Pancreas (tissue), 10 donors: ENCODE data around the gene SEMA5A. TPM values are rescaled to one million over a fixed set of nuclear protein-coding genes. Genes with fewer than 3 reads are reported as not detected.

Experiments
- ATAC-seq, 4 donors: fragments of 200-7000 bp; cut with Tn5 transposase; one replicate each; pipeline versions ENCODE4 v1.8.0 to v1.9.1; 2020; ENCODE audit warnings: mild to moderate bottlenecking in 4 of 4, moderate library complexity in 4 of 4
- DNase-seq, 6 donors: peaks; one replicate each; pipeline ENCODE4 v3.0.0-alpha.2; 2020
- FAIRE-seq: peaks from 2 replicates; lab custom pipeline; 2012; peaks lifted over from hg19 to GRCh38; lab: Jason Lieb, UNC
- H3K27ac ChIP-seq, 4 donors: fragments of 200-600 bp; sonication (generic); 1 replicate in 3 of 4; 2 replicates in 1 of 4; pipeline versions ENCODE4 v1.5.0 to v1.8.0; 2020
- H3K27me3 ChIP-seq, 4 donors: fragments of 200-600 bp; one replicate each; pipeline ENCODE4 v1.8.0; 2021
- H3K36me3 ChIP-seq, 3 donors: fragments of 200-600 bp; sonication (generic) in 1 of 3; one replicate each; pipeline versions ENCODE4 v1.5.0 to v1.8.0; 2020 to 2021
- H3K4me1 ChIP-seq, 3 donors: fragments of 200-600 bp; one replicate each; pipeline ENCODE4 v1.8.0; 2021
- H3K4me3 ChIP-seq, 4 donors: fragments of 200-600 bp; sonication (generic) in 2 of 4; one replicate each; pipeline versions ENCODE4 v1.5.0 to v1.8.0; 2020 to 2021
- H3K9me3 ChIP-seq, 4 donors: fragments of 200-600 bp; one replicate each; pipeline ENCODE4 v1.8.0; 2021
- CTCF ChIP-seq, 4 donors: fragments of 200-600 bp; sonication (generic) in 3 of 4; IDR thresholded peaks; one replicate each; pipeline versions ENCODE4 v1.5.0 to v1.8.0; 2021; ENCODE audit warnings: antibody characterized with exemption in 4 of 4
- WGBS, 2 donors: extraction: QIAGEN DNeasy Blood & Tissue Kit; methylation state at CpG; one replicate each; pipeline ENCODE4 v1.1.7; 2013; 5-methylcytosine and 5-hydroxymethylcytosine counted together
- intact Hi-C, 3 donors: fragments of 100-400 bp; cut with DNase I; formaldehyde crosslinking; loops; one replicate each; pipeline versions ENCODE4 v1.11.1 to v1.14.2; 2022
- polyA plus RNA-seq, 2 donors: library from polyadenylated mRNA; stranded (reverse); fragments of 200-250 nt; gene quantifications; one replicate each; pipeline ENCODE4 v1.2.3, GENCODE V29; 2013
- total RNA-seq, 6 donors: library from RNA; stranded (reverse); fragmentation: NEBNext Ultra II Directional in 4 of 6; extraction: Animal tissue kit (Norgen Biotek cat#: 25700) in 4 of 6; gene quantifications; one replicate each; pipeline versions ENCODE4 v1.2.1 to v1.2.4, GENCODE V29; 2021 to 2023
- donor health status: healthy with polysubstance abuse.
- donor health status: DM: no; HTN: no; CAD: no; lungs with moderate emphysema.
- donor health status: DM: no; HTN: no; CAD: no.
- donor health status: control.
- donor health status: control.
- donor health status: Bipolar disorder and iron deficiency.
- donor health status: DM: yes; HTN: yes; CAD: no.
- donor health status: DM: no; HTN: no; CAD: no.
- donor health status: DM: no; HTN: no; CAD: no.
- donor health status: DM: yes; HTN: yes; CAD: no.

SEMA5A gene
- total and polyA plus RNA-seq, 8 donors: 0.91 to 14.0 (median 6.4) TPM

GRCh38 chr5:9479990-9480389 is 65.9 kb downstream of the SEMA5A start:
- FAIRE-seq (no peak), DNase-seq (no peak), ATAC-seq (no peak)
- intact Hi-C loops: no loop called here
- 79 to 87% methylated on average over 3 of the region's 3 CpGs for WGBS, 2 donors
- Histone ChIP-seq H3K4me3 (no peak overlapping the region), H3K36me3 (no peaks in the 10 kb centered on the region), H3K4me1 (no peaks in the 10 kb centered on the region), H3K9me3 (no peaks in the 10 kb centered on the region), H3K27ac (no peak overlapping the region), H3K27me3 (no peaks in the 10 kb centered on the region)
- no peak for TF ChIP-seq CTCF (IDR thresholded peaks at IDR 0.05)

- no peak for ATAC-seq
- TF ChIP-seq CTCF (IDR thresholded peaks at IDR 0.05): no peak
- no peak for FAIRE-seq
- H3K27me3 ChIP-seq: no peaks in the 10 kb centered on the region
- H3K36me3 ChIP-seq: no peaks in the 10 kb centered on the region
- intact Hi-C loops: no loop called here
- H3K4me1 ChIP-seq: no peaks in the 10 kb centered on the region
- H3K9me3 ChIP-seq: no peaks in the 10 kb centered on the region
- DNase-seq: no peak
- WGBS, 2 donors: 91 to 96% methylated on average over 7 of the region's 7 CpGs
- H3K4me3 ChIP-seq: no peak overlapping the region
- no peak overlapping the region for H3K27ac ChIP-seq
Observed at GRCh38 chr5:9479361-9479760, 66.5 kb downstream of the SEMA5A start.

- intact Hi-C loops: no loop called here
- 74 to 75% methylated on average over 2 of the region's 2 CpGs for WGBS, 2 donors
- no peak for ATAC-seq
- no peak for DNase-seq
- no peak for TF ChIP-seq CTCF (IDR thresholded peaks at IDR 0.05)
- no peaks in the 10 kb centered on the region for H3K4me1 ChIP-seq
- no peak overlapping the region for H3K27ac ChIP-seq
- no peak overlapping the region for H3K4me3 ChIP-seq
- H3K27me3 ChIP-seq: no peaks in the 10 kb centered on the region
- H3K36me3 ChIP-seq: no peaks in the 10 kb centered on the region
- FAIRE-seq: no peak
- no peaks in the 10 kb centered on the region for H3K9me3 ChIP-seq
Observed at GRCh38 chr5:9477537-9477936, 68.3 kb downstream of the SEMA5A start.

GRCh38 chr5:9474219-9475002 is 71.5 kb downstream of the SEMA5A start:
- Histone ChIP-seq H3K27me3 (no peaks in the 10 kb centered on the region), H3K4me3 (no peak overlapping the region), H3K4me1 (no peaks in the 10 kb centered on the region), H3K27ac (no peak overlapping the region), H3K36me3 (no peaks in the 10 kb centered on the region), H3K9me3 (no peaks in the 10 kb centered on the region)
- FAIRE-seq: no peak
- ATAC-seq: no peak
- intact Hi-C loops: no loop called here
- 81 to 87% methylated on average over 10 of the region's 10 CpGs for WGBS, 2 donors
- no peak for DNase-seq
- no peak for TF ChIP-seq CTCF (IDR thresholded peaks at IDR 0.05)

- no peak overlapping the region for H3K4me3 ChIP-seq
- no peak for ATAC-seq
- H3K9me3 ChIP-seq: no peaks in the 10 kb centered on the region
- no peak for FAIRE-seq
- DNase-seq: no peak
- H3K27me3 ChIP-seq: no peaks in the 10 kb centered on the region
- no peak for TF ChIP-seq CTCF (IDR thresholded peaks at IDR 0.05)
- 88 to 92% methylated on average over 2 of the region's 2 CpGs for WGBS, 2 donors
- no peaks in the 10 kb centered on the region for H3K4me1 ChIP-seq
- H3K36me3 ChIP-seq: no peaks in the 10 kb centered on the region
- no peak overlapping the region for H3K27ac ChIP-seq
- intact Hi-C loops: no loop called here
Observed at GRCh38 chr5:9473624-9474023, 72.3 kb downstream of the SEMA5A start.
